NCI-H146 treated with DMSO at 0.1 percent for 48 hours (cell line): Measurements from ENCODE around the gene ANXA3.

Source experiments
- DNase-seq: peaks from one replicate; lab custom pipeline; 2025; ENCODE audit not compliant: unreplicated experiment; lab: John Stamatoyannopoulos, UW

The ANXA3 gene

DNA sequence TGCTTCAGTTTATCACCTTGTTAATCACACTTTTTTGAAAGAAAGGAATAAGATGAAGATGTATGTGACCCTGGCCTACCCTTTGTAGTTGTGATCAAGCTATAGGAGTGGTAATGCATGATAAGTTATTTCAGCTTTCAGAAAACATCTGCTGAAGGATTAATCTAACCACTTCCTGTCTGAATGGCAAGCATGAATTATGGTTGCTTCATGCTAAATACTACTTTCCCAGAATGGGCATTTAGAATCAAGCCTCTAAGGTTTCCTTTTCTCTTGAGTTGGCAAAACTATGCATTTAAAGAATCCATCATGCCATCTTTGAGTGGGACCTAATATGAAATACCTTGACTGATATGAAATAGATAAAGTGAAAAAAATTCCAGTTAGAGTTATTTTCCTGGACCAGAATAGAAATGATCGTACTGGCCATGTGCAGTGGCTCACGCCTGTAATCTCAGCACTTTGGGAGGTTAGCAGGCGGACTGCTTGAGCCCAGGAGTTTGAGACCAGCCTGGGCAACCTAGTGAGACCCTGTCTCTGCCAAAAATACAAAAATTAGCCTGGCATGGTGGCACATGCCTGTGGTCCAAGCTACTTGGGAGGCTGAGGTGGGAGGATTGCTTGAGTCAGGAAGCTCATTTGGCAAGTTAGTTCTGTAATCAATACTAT, 59.1 kb downstream of the ANXA3 start:
- no peak for DNase-seq

- no peak for DNase-seq
These were observed 59.6 kb downstream of the ANXA3 start for GRCh38 chr4:78611215-78611558.

- no peak for DNase-seq
These were observed 61.0 kb downstream of the ANXA3 start for GRCh38 chr4:78612398-78613178.

DNA sequence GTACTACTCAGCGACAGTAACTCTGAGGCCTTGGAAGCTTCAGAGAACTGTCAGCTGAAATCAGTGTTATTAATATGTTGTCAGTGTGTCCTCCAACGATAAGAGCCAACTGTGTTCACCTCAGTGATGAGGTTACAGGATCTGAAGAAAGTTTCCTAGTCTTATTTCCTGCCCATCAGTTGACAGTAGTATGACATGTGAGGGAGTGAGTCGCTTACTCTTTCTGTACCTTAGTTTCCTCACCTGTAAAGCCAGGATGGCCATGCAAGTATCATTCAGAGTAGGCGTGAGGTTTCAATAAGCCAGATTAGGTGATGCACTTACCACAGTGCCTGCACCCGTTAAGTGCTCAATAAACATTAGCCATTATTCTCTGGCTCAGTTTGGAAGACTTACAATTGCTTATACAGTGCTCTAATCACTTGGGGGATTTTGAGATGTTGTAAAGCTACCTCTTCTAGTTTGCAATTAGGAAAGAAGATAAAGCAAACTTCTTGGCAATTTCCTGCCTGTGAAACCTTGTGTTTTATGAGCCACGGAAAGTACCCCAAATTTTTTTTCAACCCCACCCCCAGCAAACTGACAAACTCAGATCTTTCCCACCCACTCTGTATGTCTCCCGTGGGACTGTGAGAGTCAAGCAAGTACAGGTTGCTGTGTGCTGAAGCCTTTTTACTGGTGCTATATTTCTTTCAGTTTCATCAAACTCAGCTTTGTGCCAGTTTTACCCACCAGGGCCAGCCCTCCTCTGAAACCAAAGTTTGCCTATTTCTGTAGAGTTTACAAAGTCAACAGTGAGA, 62.2 kb downstream of the ANXA3 start:
- no peak for DNase-seq

DNA sequence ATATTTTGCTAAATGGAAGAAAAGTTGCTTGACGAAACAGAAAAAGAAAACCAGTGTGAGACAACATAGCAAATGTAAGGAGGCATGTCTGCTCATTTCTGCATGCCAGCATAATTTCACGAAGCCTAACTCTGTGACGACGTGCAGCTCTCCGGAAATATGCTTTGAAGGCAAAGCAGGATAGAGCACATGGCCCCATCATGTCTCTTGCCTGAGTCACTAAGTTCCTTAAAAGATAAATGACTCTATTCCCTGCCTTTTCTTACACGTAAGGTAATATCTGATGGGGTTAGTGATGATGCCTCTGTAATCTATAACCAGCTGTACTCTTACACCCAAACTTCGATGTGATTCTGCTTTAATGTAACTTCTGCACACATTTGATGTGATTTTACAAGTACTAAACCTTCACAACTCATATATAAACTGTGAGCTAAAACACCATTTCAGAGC, 64.5 kb downstream of the ANXA3 start:
- no peak for DNase-seq

DNA sequence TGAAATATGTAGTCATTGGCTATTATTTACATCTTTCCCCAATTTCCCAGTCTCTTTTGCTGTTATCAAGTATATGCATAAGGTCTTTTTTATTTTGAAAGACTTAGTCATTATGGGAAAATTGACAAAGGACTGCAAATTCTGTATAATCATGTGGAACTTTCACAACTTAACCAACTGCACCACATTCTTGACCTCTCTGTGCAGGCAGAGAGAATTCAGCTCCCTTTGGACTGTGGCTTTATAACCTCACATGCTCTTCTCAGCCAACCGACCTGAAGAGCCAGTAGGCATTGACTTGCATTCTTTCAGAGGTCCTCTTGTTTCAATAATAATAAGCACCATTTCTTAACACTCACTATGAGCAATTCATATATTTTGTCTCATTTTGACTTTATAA, 66.9 kb downstream of the ANXA3 start:
- no peak for DNase-seq

DNA sequence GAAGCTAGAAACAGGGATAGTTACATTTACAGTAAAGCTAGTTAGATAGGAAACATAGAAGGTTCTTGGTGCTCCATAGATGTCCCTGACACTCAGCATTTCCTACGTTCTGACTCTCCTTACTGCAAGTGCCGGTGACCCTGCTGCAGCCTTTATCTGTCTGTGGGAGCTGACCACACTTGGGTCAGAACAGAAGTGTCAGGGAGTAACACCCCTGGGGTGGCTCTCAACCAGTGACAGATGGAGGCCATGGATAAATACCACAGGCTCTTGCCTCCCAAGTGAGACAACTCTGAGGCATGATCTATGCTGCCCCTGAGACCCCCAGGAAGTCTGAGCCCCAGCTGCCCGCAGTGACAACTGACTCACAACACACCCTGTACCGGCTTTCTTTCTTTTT, 69.8 kb downstream of the ANXA3 start:
- no peak for DNase-seq

- no peak for DNase-seq
These were observed 70.8 kb downstream of the ANXA3 start for GRCh38 chr4:78622253-78622979.

- DNase-seq, result no peak
These were observed 72.5 kb downstream of the ANXA3 start for GRCh38 chr4:78624048-78624447.

- DNase-seq, result no peak
These were observed 73.5 kb downstream of the ANXA3 start for GRCh38 chr4:78625073-78625472.

DNA sequence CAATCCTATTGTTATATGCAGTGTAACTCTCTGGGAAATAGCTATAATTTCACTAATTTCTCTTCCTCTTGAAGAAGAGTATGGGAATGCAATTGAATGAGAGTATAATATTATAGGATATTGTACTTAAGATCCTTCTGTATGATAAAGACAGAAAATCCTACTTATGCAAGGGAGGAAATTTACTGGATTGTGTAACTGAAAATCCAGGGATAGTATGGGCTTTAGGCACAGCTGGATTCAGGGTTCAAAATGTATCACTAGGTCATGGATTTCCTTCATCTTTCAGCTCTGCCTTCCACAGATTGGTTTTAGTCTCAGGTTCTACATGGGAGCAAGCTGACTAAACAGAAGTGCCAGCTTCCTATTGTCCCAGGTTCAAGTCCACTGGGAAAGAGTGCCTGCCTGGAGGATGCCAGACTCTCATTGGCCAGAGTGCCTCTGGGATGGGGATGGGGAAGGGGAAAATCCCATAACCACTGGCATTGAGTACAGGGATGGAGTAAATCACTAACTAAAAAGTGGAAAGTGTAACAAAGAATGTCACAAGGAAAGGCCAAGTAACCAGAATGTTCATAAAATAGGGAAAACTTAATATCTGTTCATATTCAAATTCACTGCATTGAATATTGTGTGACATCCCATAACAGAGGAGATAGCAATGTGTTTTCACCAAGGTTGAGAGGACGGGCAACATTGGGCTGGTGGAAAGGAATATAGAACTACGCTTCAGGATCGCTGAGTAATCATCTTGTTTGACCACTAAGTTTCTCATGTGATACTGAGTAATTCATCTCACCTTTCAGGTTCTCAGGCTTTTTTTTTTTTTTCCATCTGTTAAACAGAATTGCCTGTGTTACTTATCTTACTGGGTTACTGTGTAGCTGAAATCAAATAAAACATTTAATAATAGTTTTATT, 75.7 kb downstream of the ANXA3 start:
- no peak for DNase-seq

DNA sequence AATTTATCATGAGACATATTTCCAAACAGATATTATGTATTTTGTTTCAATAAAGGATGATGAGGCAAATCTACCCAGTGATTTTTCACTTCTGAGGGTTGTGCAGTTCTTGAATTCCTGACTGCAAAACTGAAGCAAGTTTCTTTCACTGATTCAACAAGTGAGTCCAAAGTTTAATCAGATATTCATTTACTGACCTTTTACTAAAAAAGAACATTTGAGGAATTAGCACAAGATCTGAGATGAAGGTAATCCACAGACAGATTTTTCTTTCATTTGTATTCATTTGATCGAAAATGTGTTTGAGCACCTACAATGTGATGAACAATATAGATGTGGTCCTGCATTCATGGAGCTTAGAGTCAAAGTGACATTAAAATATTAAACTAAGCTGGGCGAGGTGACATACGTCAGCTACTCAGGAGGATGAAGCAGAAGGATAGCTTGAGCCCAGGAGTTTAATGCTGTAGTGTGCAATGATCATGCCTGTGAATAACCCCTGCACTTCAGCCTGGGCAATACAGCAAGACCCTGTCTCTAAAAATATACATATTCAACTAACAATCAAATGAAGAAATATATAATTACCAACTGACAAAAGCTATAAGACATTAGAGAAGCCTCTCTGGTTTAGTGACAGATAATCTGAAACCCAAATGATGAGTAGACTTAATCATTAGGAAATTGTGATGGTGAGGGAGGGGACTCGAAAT, 76.6 kb downstream of the ANXA3 start:
- DNase-seq, result no peak

DNA sequence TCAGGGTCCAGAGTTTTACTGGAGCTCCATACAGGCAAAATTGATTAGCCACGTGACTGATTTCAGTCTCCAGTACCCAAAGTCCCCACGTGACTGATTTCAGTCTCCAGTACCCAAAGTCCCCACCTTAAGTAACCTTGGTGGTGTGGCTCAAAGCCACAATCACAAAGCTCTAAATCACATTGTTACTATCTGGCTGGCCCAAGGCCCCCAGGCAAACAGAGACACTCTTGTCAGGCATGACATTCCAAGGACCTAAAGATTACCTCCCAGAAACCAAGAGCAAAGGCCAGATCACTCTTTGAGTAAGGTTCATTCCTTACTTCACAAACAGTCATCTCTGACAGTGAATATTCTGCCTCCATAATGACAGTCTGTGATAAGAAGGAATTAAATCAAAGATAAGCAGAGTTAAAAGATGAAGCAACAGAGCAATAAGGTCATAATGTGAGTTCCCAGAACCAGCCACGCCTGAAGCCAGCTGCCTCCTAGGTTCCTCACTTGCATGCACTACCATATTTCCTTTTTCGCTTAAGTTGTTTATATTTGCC, 78.5 kb downstream of the ANXA3 start:
- no peak for DNase-seq

DNA sequence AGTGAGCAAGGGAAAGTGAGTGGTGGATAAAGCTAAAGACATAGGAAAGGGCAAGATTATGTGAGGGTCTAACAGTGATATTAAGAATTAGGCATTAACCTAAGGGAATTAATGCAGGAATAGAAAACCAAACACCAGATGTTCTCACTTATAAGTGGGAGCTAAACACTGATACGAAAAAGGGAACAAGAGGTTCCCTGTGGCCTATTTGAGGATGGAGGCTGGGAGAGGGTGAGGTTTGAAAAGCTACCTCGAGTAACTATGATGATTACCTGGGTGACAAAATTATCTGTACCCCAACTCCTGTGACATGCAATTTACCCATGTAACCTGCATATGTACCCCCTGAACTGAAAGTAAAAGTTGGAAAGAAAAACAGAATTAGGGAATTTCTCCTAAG, 79.0 kb downstream of the ANXA3 start:
- DNase-seq, result no peak

- no peak for DNase-seq
These were observed 82.6 kb downstream of the ANXA3 start for GRCh38 chr4:78634011-78634664.

- DNase-seq, result no peak
These were observed 87.0 kb downstream of the ANXA3 start for GRCh38 chr4:78638337-78639172.

- DNase-seq, result no peak
These were observed 89.1 kb downstream of the ANXA3 start for GRCh38 chr4:78640714-78641113.

GRCh38 chr4:78642934-78643333, 91.4 kb downstream of the ANXA3 start:
- DNase-seq, result no peak
